Measurements from ENCODE around the gene CHD2.
A peak's percentile ranks its signal among the peaks of the same experiment; 100 is the strongest.
"Not testable (repeated sequence)": the region's sequence is repeated elsewhere in the genome, so short reads cannot be mapped to it uniquely, and the experiment has no call there.

Gene CHD2

GRCh38 chr15:93035953-93036810, 136.1 kb downstream of the CHD2 start:
- DNase-seq (ENCODE audit: low read depth) = peak; percentile 12

GRCh38 chr15:93036951-93037819, 137.1 kb downstream of the CHD2 start:
- DNase-seq (ENCODE audit: low read depth) = no peak

- DNase-seq (ENCODE audit: low read depth) = no peak
These were observed 137.9 kb downstream of the CHD2 start for GRCh38 chr15:93037820-93038705.

GRCh38 chr15:93039562-93040287, 139.6 kb downstream of the CHD2 start:
- DNase-seq (ENCODE audit: low read depth) = not testable (repeated sequence)

- DNase-seq (ENCODE audit: low read depth) = no peak
These were observed 140.4 kb downstream of the CHD2 start for GRCh38 chr15:93040288-93041158.

GRCh38 chr15:93041159-93041547, 141.0 kb downstream of the CHD2 start:
- DNase-seq (ENCODE audit: low read depth) = no peak

GRCh38 chr15:93042211-93042610, 142.1 kb downstream of the CHD2 start:
- DNase-seq (ENCODE audit: low read depth) = no peak

GRCh38 chr15:93042691-93043378, 142.7 kb downstream of the CHD2 start:
- DNase-seq (ENCODE audit: low read depth) = no peak

- DNase-seq (ENCODE audit: low read depth) = no peak
These were observed 143.6 kb downstream of the CHD2 start for GRCh38 chr15:93043621-93044300.

- DNase-seq (ENCODE audit: low read depth) = no peak
These were observed 144.4 kb downstream of the CHD2 start for GRCh38 chr15:93044301-93045190.

GRCh38 chr15:93045191-93045785, 145.2 kb downstream of the CHD2 start:
- no peak for DNase-seq (ENCODE audit: low read depth)

GRCh38 chr15:93046120-93046519, 146.0 kb downstream of the CHD2 start:
- DNase-seq (ENCODE audit: low read depth) = no peak

GRCh38 chr15:93046721-93047120, 146.6 kb downstream of the CHD2 start:
- no peak for DNase-seq (ENCODE audit: low read depth)

GRCh38 chr15:93047621-93048425, 147.7 kb downstream of the CHD2 start:
- peak; percentile 16 for DNase-seq (ENCODE audit: low read depth)

- no peak for DNase-seq (ENCODE audit: low read depth)
These were observed 148.2 kb downstream of the CHD2 start for GRCh38 chr15:93048426-93048721.

- DNase-seq (ENCODE audit: low read depth) = no peak
These were observed 148.6 kb downstream of the CHD2 start for GRCh38 chr15:93048759-93049161.

- no peak for DNase-seq (ENCODE audit: low read depth)
These were observed 149.1 kb downstream of the CHD2 start for GRCh38 chr15:93049233-93049632.

Measured in stimulated activated CD8-positive, alpha-beta memory T cell treated with anti-CD3 and anti-CD28 coated beads, Interleukin-15, amount 100 ng/mL, for 1 hour (primary cell).